RWPE1 (cell line): ENCODE data around the gene KCNMA1.
A peak's percentile ranks its signal among the peaks of the same experiment; 100 is the strongest.

Experiments
- CTCF ChIA-PET: fragments of 350-600 bp; sonication (Branson Sonifier 250); formaldehyde crosslinking; extraction: SDS; loops from one replicate; lab custom pipeline; 2021; lab: Yijun Ruan, JAX
- POLR2A ChIA-PET: fragments of 400-600 bp; formaldehyde crosslinking; extraction: SDS; loops from one replicate; lab custom pipeline; 2020; ENCODE audit warnings: antibody characterized with exemption; ENCODE audit not compliant: low non-redundant PET; lab: Yijun Ruan, JAX
- DNase-seq: peaks from one replicate; pipeline ENCODE4 v3.0.0; 2012; ENCODE audit warnings: low spot score
- H3K27ac ChIP-seq: fragments of 450-650 bp; 2 replicates; pipeline ENCODE4 v1.5.1; 2017
- TF ChIP-seq, protein P1 (sequence below): fragments of 450-650 bp; conservative IDR thresholded peaks from 2 replicates; pipeline ENCODE4 v1.5.1; 2017; ENCODE audit warnings: low read depth, mild to moderate bottlenecking

Gene KCNMA1

GRCh38 chr10:77004917-77005564, 632.6 kb downstream of the KCNMA1 start:
- H3K27ac ChIP-seq, result no peak overlapping the region
- ChIA-PET POLR2A (no interaction called here), CTCF (interaction anchor here (0.6 to 1.8 kb wide), 10 partner anchors 8 to 1565 kb away, joined by 3 to 12 read pairs (median 4); no protein-coding TSS in a partner anchor)
- TF ChIP-seq, protein P1, sequence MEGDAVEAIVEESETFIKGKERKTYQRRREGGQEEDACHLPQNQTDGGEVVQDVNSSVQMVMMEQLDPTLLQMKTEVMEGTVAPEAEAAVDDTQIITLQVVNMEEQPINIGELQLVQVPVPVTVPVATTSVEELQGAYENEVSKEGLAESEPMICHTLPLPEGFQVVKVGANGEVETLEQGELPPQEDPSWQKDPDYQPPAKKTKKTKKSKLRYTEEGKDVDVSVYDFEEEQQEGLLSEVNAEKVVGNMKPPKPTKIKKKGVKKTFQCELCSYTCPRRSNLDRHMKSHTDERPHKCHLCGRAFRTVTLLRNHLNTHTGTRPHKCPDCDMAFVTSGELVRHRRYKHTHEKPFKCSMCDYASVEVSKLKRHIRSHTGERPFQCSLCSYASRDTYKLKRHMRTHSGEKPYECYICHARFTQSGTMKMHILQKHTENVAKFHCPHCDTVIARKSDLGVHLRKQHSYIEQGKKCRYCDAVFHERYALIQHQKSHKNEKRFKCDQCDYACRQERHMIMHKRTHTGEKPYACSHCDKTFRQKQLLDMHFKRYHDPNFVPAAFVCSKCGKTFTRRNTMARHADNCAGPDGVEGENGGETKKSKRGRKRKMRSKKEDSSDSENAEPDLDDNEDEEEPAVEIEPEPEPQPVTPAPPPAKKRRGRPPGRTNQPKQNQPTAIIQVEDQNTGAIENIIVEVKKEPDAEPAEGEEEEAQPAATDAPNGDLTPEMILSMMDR, result peak; percentile 83
- DNase-seq, result peak; percentile 61

DNA sequence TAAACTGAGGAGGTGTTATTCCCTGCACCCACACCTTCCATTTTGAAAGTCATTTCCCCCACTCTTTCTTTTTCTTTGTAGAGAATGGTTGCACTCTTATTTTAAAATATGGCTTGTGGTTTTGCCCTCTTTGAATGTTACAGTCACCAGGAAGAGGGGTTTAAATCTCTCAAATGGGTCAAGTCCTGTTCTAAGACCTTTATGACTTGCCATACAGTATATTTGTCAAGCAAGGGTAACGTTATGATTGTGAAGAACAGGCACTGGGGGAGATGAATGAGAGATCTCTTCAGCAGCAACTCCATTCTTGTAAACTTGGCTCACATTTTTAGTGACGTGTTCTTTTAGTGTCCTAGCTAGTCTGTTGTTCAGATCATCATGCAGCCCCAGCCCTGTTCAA, 634.7 kb downstream of the KCNMA1 start:
- TF ChIP-seq, protein P1, result no peak
- POLR2A ChIA-PET, result no interaction called here
- no peak overlapping the region for H3K27ac ChIP-seq
- CTCF ChIA-PET, result no interaction called here
- DNase-seq, result no peak

DNA sequence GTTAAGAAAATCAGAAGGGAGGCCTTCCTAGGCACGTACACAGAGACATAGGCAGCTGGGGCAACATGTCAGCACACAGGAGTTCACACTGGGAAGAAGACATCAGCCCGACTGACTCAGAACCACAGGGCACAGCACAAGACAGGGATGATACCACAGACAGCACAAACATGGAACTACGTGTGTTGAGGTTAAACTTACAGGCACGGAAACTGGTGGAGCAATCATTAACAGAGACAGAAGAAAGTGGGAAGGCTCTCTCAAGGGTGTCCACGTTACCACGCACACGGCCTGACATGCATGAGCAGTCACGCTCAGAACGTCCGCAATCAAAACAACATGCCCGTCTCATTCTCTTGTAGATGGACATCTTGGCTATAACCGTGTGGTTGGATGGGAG, 636.4 kb downstream of the KCNMA1 start:
- ChIA-PET POLR2A (no interaction called here), CTCF (no interaction called here)
- TF ChIP-seq, protein P1, result no peak
- DNase-seq, result no peak
- H3K27ac ChIP-seq, result no peak overlapping the region

DNA sequence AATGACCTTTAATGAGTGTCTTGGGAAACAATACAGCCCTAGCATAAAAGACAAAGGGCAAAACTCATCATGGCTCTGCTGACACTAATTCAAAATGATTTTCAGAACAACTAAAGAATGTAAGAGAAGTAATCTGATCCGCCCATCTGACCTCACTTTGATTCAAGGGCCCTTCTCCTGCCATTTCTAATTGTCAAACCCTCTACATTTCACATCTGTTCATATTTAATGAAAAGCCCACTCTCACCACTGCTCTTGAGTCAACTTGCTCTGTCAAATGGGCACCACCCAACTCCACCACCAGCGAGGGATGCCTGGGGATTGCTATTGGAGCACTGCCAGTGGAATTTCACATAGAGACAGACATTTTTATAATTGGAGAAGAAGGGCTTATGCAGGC, 639.2 kb downstream of the KCNMA1 start:
- ChIA-PET POLR2A (no interaction called here), CTCF (interaction anchor here (0.6 kb wide), 1 partner anchor 1067 kb away, joined by 3 read pairs; no protein-coding TSS in a partner anchor)
- no peak for DNase-seq
- no peak overlapping the region for H3K27ac ChIP-seq
- TF ChIP-seq, protein P1, result no peak

DNA sequence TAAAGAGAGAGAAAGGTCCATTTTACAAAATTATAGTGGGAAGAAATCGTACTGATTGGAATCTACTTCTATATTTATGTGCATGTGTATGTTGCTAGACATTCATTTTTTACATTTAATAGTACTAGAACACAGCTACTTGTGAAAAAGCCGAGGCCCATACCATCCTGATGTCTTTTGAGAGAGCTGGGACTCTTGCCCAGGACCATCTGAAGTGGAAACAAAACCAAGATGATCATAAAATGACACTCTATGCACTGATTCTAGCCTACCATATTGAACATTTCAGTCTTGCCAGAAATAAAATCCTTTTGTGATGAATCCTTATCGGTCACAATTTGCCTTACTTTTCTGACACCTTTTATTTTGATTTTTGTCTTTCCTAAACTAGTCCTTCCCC, 640.0 kb downstream of the KCNMA1 start:
- no peak for DNase-seq
- POLR2A ChIA-PET, result no interaction called here

DNA sequence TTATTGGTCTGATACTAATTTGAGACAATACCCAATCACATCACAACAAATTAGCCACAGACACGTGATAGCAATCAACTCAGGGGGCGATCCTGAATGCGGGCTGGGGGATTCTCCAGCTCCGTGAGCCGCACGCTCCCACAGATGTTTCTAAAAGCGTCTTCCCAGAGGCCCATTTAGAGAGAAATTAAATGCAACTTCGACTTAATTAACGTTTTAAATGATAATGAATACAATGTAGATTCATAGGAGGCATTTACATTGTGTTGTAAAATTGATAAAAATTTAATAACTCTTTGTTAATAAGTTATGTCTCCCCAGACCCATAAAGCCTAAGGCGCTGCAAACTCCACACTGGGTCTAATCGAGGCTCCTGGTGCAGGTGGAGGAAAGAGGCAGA, 642.6 kb downstream of the KCNMA1 start:
- TF ChIP-seq, protein P1, result no peak
- H3K27ac ChIP-seq, result no peak overlapping the region
- ChIA-PET POLR2A (no interaction called here), CTCF (no interaction called here)
- DNase-seq, result no peak

More for the DNA sequence above, 640.0 kb downstream of the KCNMA1 start:
- no peak overlapping the region for H3K27ac ChIP-seq
- TF ChIP-seq, protein P1, result no peak
- CTCF ChIA-PET, result interaction anchor here (1.3 kb wide), 1 partner anchor 12 kb away, joined by 5 read pairs; no protein-coding TSS in a partner anchor
